OCI-LY7 (cell line): ENCODE measurements around the gene NCF2. TPM values are rescaled to one million over a fixed set of nuclear protein-coding genes. Genes with fewer than 3 reads are reported as not detected.

Experiments
- BruUV-seq: library from RNA; stranded (reverse); fragments of 400-500 nt; replicated peaks from 2 replicates; lab custom pipeline; 2021; lab: Mats Ljungman, UMichigan
- CTCF ChIA-PET: fragments of 300-600 bp; sonication (Branson Sonifier 250); formaldehyde crosslinking; loops from one replicate; lab custom pipeline; 2022; ENCODE audit warnings: antibody characterized with exemption; ENCODE audit not compliant: unreplicated experiment; lab: Charles Lee
- POLR2A ChIA-PET: fragments of 300-600 bp; sonication (Branson Sonifier 250); formaldehyde crosslinking; loops from one replicate; lab custom pipeline; 2022; ENCODE audit warnings: antibody characterized with exemption; lab: Charles Lee
- DNase-seq: peaks from one replicate; pipeline ENCODE4 v3.0.0-alpha.2; 2015; ENCODE audit warnings: low spot score
- H2AFZ ChIP-seq: fragments of 200-600 bp; sonication (generic), shearing (Covaris generic); 2 replicates; pipeline ENCODE4 v1.6.1; 2014; ENCODE audit warnings: mild to moderate bottlenecking, antibody characterized with exemption, low read length, moderate library complexity
- H3K27ac ChIP-seq: fragments of 200-600 bp; sonication (generic); 2 replicates; pipeline ENCODE4 v1.5.1; 2014; ENCODE audit warnings: mixed run types, low read depth, mild to moderate bottlenecking, moderate library complexity, low read length, inconsistent platforms; ENCODE audit not compliant: poor library complexity, severe bottlenecking
- H3K36me3 ChIP-seq: fragments of 200-600 bp; sonication (generic); 2 replicates; pipeline ENCODE4 v1.6.1; 2014; ENCODE audit warnings: mild to moderate bottlenecking, antibody characterized with exemption, low read length, moderate library complexity, mixed read lengths; ENCODE audit not compliant: insufficient read depth
- H3K4me1 ChIP-seq: fragments of 200-600 bp; sonication (generic); 2 replicates; pipeline ENCODE4 v1.5.1; 2014; ENCODE audit warnings: mild to moderate bottlenecking, low read length; ENCODE audit not compliant: insufficient read depth, poor library complexity, severe bottlenecking
- H3K4me2 ChIP-seq: fragments of 200-600 bp; sonication (generic); 2 replicates; pipeline ENCODE4 v1.6.1; 2014; ENCODE audit warnings: mild to moderate bottlenecking, low read length
- H3K4me3 ChIP-seq: fragments of 200-600 bp; sonication (generic); 2 replicates; pipeline ENCODE4 v1.5.1; 2014; ENCODE audit warnings: mild to moderate bottlenecking, low read depth, low read length; ENCODE audit not compliant: poor library complexity, severe bottlenecking
- H3K79me2 ChIP-seq: fragments of 200-600 bp; sonication (generic); 2 replicates; pipeline ENCODE4 v1.6.1; 2016; ENCODE audit warnings: low read depth, mild to moderate bottlenecking, low read length, moderate library complexity, mixed read lengths; ENCODE audit not compliant: insufficient read depth
- H3K9me2 ChIP-seq: fragments of 200-600 bp; sonication (generic); 2 replicates; pipeline ENCODE4 v1.6.1; 2016; ENCODE audit warnings: mild to moderate bottlenecking, low read length, mixed read lengths; ENCODE audit not compliant: insufficient read depth
- H3K9me3 ChIP-seq: fragments of 200-600 bp; sonication (generic); 2 replicates; pipeline ENCODE4 v1.6.1; 2014; ENCODE audit warnings: mild to moderate bottlenecking, mixed run types, low read length, mixed read lengths
- H4K20me1 ChIP-seq: fragments of 200-600 bp; sonication (generic); 2 replicates; pipeline ENCODE4 v1.6.1; 2014; ENCODE audit warnings: mild to moderate bottlenecking, antibody characterized with exemption, low read length, moderate library complexity, mixed read lengths; ENCODE audit not compliant: insufficient read depth
- CTCF ChIP-seq: fragments of 200-600 bp; sonication (generic); conservative IDR thresholded peaks from 2 replicates; pipeline ENCODE4 v1.5.1; 2014; ENCODE audit warnings: mild to moderate bottlenecking, antibody characterized with exemption, low read length, moderate library complexity, mixed read lengths
- EZH2phosphoT487 ChIP-seq: fragments of 200-600 bp; sonication (generic); IDR thresholded peaks from 2 replicates; pipeline ENCODE4 v1.6.1; 2018; ENCODE audit warnings: low read depth, borderline replicate concordance, mild to moderate bottlenecking, mixed run types, antibody characterized with exemption, low read length, moderate library complexity, mixed read lengths
- intact Hi-C: fragments of 100-400 bp; cut with micrococcal nuclease; formaldehyde crosslinking; loops from one replicate; pipeline ENCODE4 v1.10.0; 2022; ENCODE audit not compliant: unreplicated experiment
- total RNA-seq, 2 experiments: library from RNA; depleted of rRNA in 1 of 2; stranded (reverse); fragments of >200 nt in 1 of 2; shearing (Covaris generic) in 1 of 2; gene quantifications; 2 replicates each; pipeline ENCODE4 v1.2.3, GENCODE V29; 2014 to 2022

Gene NCF2
- total RNA-seq, 2 experiments from 2014 or later = 4.0 to 17.4 TPM

GRCh38 chr1:183635099-183635605, 44.9 kb upstream of the NCF2 start:
- Histone ChIP-seq H4K20me1 (peaks cover 19% of the 10 kb centered on the region), H3K4me3 (peak overlapping the region; percentile 94), H3K9me2 (no peaks in the 10 kb centered on the region), H3K27ac (peak overlapping the region; percentile 75), H3K79me2 (peaks cover 44% of the 10 kb centered on the region), H3K9me3 (no peaks in the 10 kb centered on the region), H3K4me2 (peak overlapping the region; percentile 88), H2AFZ (peak overlapping the region; percentile 38; the same call in 1 of the 2 replicates), H3K4me1 (peaks cover 32% of the 10 kb centered on the region), H3K36me3 (peaks cover 30% of the 10 kb centered on the region)
- CTCF ChIA-PET = no interaction called here
- POLR2A ChIA-PET = interaction anchor here (0.6 to 1.5 kb wide), 6 partner anchors 9 to 751 kb away, joined by 3 to 15 read pairs (median 5); partner anchors contain the start of gene TSEN15
- peak; percentile 24 for DNase-seq
- TF ChIP-seq CTCF (no peak), EZH2phosphoT487 (no peak)
- BruUV-seq = no TSS peak
- intact Hi-C loops = loop anchor here (1.0 to 10.0 kb wide), 3 partner anchors 50 to 610 kb away; partner anchors contain the start of gene LAMC1

GRCh38 chr1:183634429-183635065, 44.3 kb upstream of the NCF2 start:
- H3K9me3 ChIP-seq = no peaks in the 10 kb centered on the region
- peaks cover 19% of the 10 kb centered on the region for H4K20me1 ChIP-seq
- TSS peak; percentile 72 for BruUV-seq
- peaks cover 49% of the 10 kb centered on the region for H3K79me2 ChIP-seq
- peak overlapping the region; percentile 38; the same call in 1 of the 2 replicates for H2AFZ ChIP-seq
- peaks cover 32% of the 10 kb centered on the region for H3K4me1 ChIP-seq
- H3K4me3 ChIP-seq = peak overlapping the region; percentile 94
- DNase-seq = peak; percentile 45
- H3K27ac ChIP-seq = peak overlapping the region; percentile 75
- peaks cover 36% of the 10 kb centered on the region for H3K36me3 ChIP-seq
- no peaks in the 10 kb centered on the region for H3K9me2 ChIP-seq
- TF ChIP-seq EZH2phosphoT487 = no peak
- TF ChIP-seq CTCF = no peak
- POLR2A ChIA-PET = interaction anchor here (0.6 to 1.5 kb wide), 10 partner anchors 8 to 750 kb away, joined by 3 to 15 read pairs (median 3); partner anchors contain the start of gene TSEN15
- CTCF ChIA-PET = no interaction called here
- intact Hi-C loops = loop anchor here (1.0 to 10.0 kb wide), 4 partner anchors 50 to 610 kb away; partner anchors contain the start of genes LAMC1 and TSEN15
- peak overlapping the region; percentile 88 for H3K4me2 ChIP-seq
